NB4 (cell line): Measurements from ENCODE around the gene PTPN6.

Experiments used
- DNase-seq: peaks from one replicate; pipeline ENCODE4 v3.0.0; 2010; ENCODE audit warnings: low read depth
- H3K4me3 ChIP-seq: one replicate; pipeline ENCODE4 v1.5.1; 2011; ENCODE audit warnings: mild to moderate bottlenecking, low read depth, low read length, moderate library complexity
- CTCF ChIP-seq: IDR thresholded peaks from one replicate; pipeline ENCODE4 v1.5.1; 2012; ENCODE audit warnings: low read depth, low read length
- MAX ChIP-seq: IDR thresholded peaks from 2 replicates; pipeline ENCODE4 v1.6.1; 2011; ENCODE audit warnings: low read depth, low read length
- MYC ChIP-seq: IDR thresholded peaks from 2 replicates; pipeline ENCODE4 v1.6.1; 2011; ENCODE audit warnings: low read depth, low read length
- POLR2A ChIP-seq: IDR thresholded peaks from 2 replicates; pipeline ENCODE4 v1.6.1; 2011; ENCODE audit warnings: mild to moderate bottlenecking; ENCODE audit not compliant: insufficient read length; ENCODE audit errors: extremely low read depth

Gene PTPN6

GRCh38 chr12:6909421-6910145 is 41.6 kb upstream of the PTPN6 start:
- DNase-seq, result no peak
- no peak overlapping the region for H3K4me3 ChIP-seq
- no peak for TF ChIP-seq POLR2A
- TF ChIP-seq MAX, result no peak

GRCh38 chr12:6912164-6912935 is 38.8 kb upstream of the PTPN6 start:
- no peak for DNase-seq
- no peak for TF ChIP-seq MAX
- TF ChIP-seq CTCF, result no peak
- TF ChIP-seq MYC, result no peak
- TF ChIP-seq POLR2A, result no peak

GRCh38 chr12:6914246-6914946 is 36.8 kb upstream of the PTPN6 start, which contains the start of gene ENO2:
Gene ENO2, plus strand, starts transcription at chr12:6914580. Its CDS starts 1,253 bp downstream, at chr12:6915833.
- H3K4me3 ChIP-seq, result no peak within 1 kb of the TSS
- TF ChIP-seq POLR2A (no peak), MYC (no peak), MAX (peak; percentile 65), CTCF (no peak)
- DNase-seq, result peak; percentile 64

More at GRCh38 chr12:6912164-6912935, 38.8 kb upstream of the PTPN6 start:
- no peak overlapping the region for H3K4me3 ChIP-seq

GRCh38 chr12:6914947-6915788 is 36.0 kb upstream of the PTPN6 start:
- TF ChIP-seq MYC (no peak), POLR2A (no peak), MAX (no peak), CTCF (no peak)
- H3K4me3 ChIP-seq, result no peak overlapping the region
- DNase-seq, result no peak

- no peak overlapping the region for H3K4me3 ChIP-seq
- TF ChIP-seq CTCF, result no peak
- no peak for TF ChIP-seq POLR2A
- no peak for TF ChIP-seq MAX
- TF ChIP-seq MYC, result no peak
- no peak for DNase-seq
These were observed 35.3 kb upstream of the PTPN6 start for GRCh38 chr12:6915789-6916285.
